Measurements from ENCODE around the gene CLDN14. TPM values are rescaled to one million over a fixed set of nuclear protein-coding genes. Genes with fewer than 3 reads are reported as not detected.

Gene CLDN14
- total RNA-seq, 3 donors from 2014 or later: not detected

GRCh38 chr21:36482673-36483072 lies 2.8 kb upstream of the CLDN14 start:
- DNase-seq (ENCODE audit: low spot score in 2 of 2): no peak
- TF ChIP-seq CTCF (IDR thresholded peaks at IDR 0.05) (no peak), POLR2AphosphoS5 (IDR thresholded peaks at IDR 0.05) (no peak)
- Histone ChIP-seq H3K27ac (no peak overlapping the region), H3K9me3 (no peaks in the 10 kb centered on the region), H3K27me3 (no peaks in the 10 kb centered on the region), H3K4me3 (no peak overlapping the region), H3K36me3 (no peaks in the 10 kb centered on the region), H3K4me1 (no peaks in the 10 kb centered on the region)
- intact Hi-C loops (cut with DNase I; ENCODE audit: low total_unique reads): no loop called here

- no peaks in the 10 kb centered on the region for H3K36me3 ChIP-seq
- no peaks in the 10 kb centered on the region for H3K4me1 ChIP-seq
- no peaks in the 10 kb centered on the region for H3K9me3 ChIP-seq
- H3K4me3 ChIP-seq: no peak overlapping the region
- H3K27me3 ChIP-seq: no peaks in the 10 kb centered on the region
- intact Hi-C loops (cut with DNase I; ENCODE audit: low total_unique reads): no loop called here
- H3K27ac ChIP-seq: no peak overlapping the region
- no peak for DNase-seq (ENCODE audit: low spot score in 2 of 2)
- no peak for TF ChIP-seq CTCF (IDR thresholded peaks at IDR 0.05)
Observed at GRCh38 chr21:36482181-36482580, 2.3 kb upstream of the CLDN14 start.

- Histone ChIP-seq H3K27me3 (no peaks in the 10 kb centered on the region), H3K27ac (no peak overlapping the region), H3K4me3 (no peak overlapping the region), H3K36me3 (no peaks in the 10 kb centered on the region), H3K4me1 (no peaks in the 10 kb centered on the region), H3K9me3 (no peaks in the 10 kb centered on the region)
- no peak for TF ChIP-seq CTCF (IDR thresholded peaks at IDR 0.05)
- intact Hi-C loops (cut with DNase I; ENCODE audit: low total_unique reads): no loop called here
- DNase-seq (ENCODE audit: low spot score in 2 of 2): no peak
Observed at GRCh38 chr21:36481639-36482038, 1.7 kb upstream of the CLDN14 start.

GRCh38 chr21:36480618-36481017 lies 696 bp upstream of the CLDN14 start:
- intact Hi-C loops (cut with DNase I; ENCODE audit: low total_unique reads): no loop called here
- Histone ChIP-seq H3K36me3 (no peaks in the 10 kb centered on the region), H3K4me3 (no peak overlapping the region), H3K9me3 (no peaks in the 10 kb centered on the region), H3K4me1 (no peaks in the 10 kb centered on the region), H3K27ac (no peak overlapping the region), H3K27me3 (no peaks in the 10 kb centered on the region)
- DNase-seq (ENCODE audit: low spot score in 2 of 2): no peak
- TF ChIP-seq POLR2A (IDR thresholded peaks at IDR 0.05) (no peak), POLR2AphosphoS5 (IDR thresholded peaks at IDR 0.05) (no peak), CTCF (IDR thresholded peaks at IDR 0.05) (no peak)

GRCh38 chr21:36478941-36479340 lies 981 bp downstream of the CLDN14 start:
- Histone ChIP-seq H3K27me3 (no peaks in the 10 kb centered on the region), H3K4me3 (no peak overlapping the region), H3K9me3 (no peaks in the 10 kb centered on the region), H3K36me3 (no peaks in the 10 kb centered on the region), H3K27ac (no peak overlapping the region), H3K4me1 (no peaks in the 10 kb centered on the region)
- TF ChIP-seq CTCF (IDR thresholded peaks at IDR 0.05) (no peak), POLR2A (IDR thresholded peaks at IDR 0.05) (no peak), POLR2AphosphoS5 (IDR thresholded peaks at IDR 0.05) (no peak)
- DNase-seq (ENCODE audit: low spot score in 2 of 2): no peak
- intact Hi-C loops (cut with DNase I; ENCODE audit: low total_unique reads): loop anchor here (10.0 kb wide), 1 partner anchor 816 kb away; no protein-coding TSS in a partner anchor
